K562 (cell line): ENCODE measurements around the gene CABP4. TPM values are rescaled to one million over a fixed set of nuclear protein-coding genes. Genes with fewer than 3 reads are reported as not detected.

Experiments used
- ASH1L ChIP-seq: fragments of 450-650 bp; IDR thresholded peaks from 2 replicates; pipeline ENCODE4 v1.6.1; 2018; ENCODE audit warnings: borderline replicate concordance, mild to moderate bottlenecking, low read depth; ENCODE audit not compliant: partially characterized antibody
- ATF1 ChIP-seq, 2 experiments: fragments of 450-650 bp in 1 of 2; IDR thresholded peaks; 2 replicates each; pipeline ENCODE4 v1.6.1; 2016; ENCODE audit warnings: missing compliant biosample characterization in 1 of 2, missing genetic modification characterization in 1 of 2
- CHD4 ChIP-seq: fragments of 200-600 bp; sonication (generic); IDR thresholded peaks from 3 replicates; pipeline ENCODE4 v1.6.1; 2012; ENCODE audit warnings: low read depth, mild to moderate bottlenecking, mixed read lengths, low read length, inconsistent platforms; ENCODE audit not compliant: insufficient read depth, insufficient replicate concordance, poor library complexity, severe bottlenecking
- EZH2 ChIP-seq: IDR thresholded peaks from 2 replicates; pipeline ENCODE4 v1.6.1; 2012; ENCODE audit warnings: low read depth, mild to moderate bottlenecking, inconsistent platforms, low read length, borderline replicate concordance
- FOXJ2 ChIP-seq: fragments of 200-800 bp; sonication (Bioruptor generic); IDR thresholded peaks from 2 replicates; pipeline ENCODE4 v1.6.1; 2016; ENCODE audit warnings: missing genetic modification characterization, missing compliant biosample characterization
- JUNB ChIP-seq: fragments of 450-650 bp; formaldehyde crosslinking; conservative IDR thresholded peaks from 2 replicates; pipeline ENCODE4 v1.4.0; 2020; ENCODE audit warnings: mild to moderate bottlenecking
- PTRF ChIP-seq: fragments of 450-650 bp; IDR thresholded peaks from 2 replicates; pipeline ENCODE4 v1.6.1; 2016; ENCODE audit warnings: mild to moderate bottlenecking, missing genetic modification characterization, missing compliant biosample characterization
- SPI1 ChIP-seq: IDR thresholded peaks from 2 replicates; pipeline ENCODE4 v1.6.1; 2011; ENCODE audit warnings: low read depth, low read length, control low read depth, borderline replicate concordance
- ZBTB12 ChIP-seq: fragments of 250-450 bp; sonication (Bioruptor Pico); IDR thresholded peaks from 2 replicates; pipeline ENCODE4 v1.4.0; 2020
- ZNF212 ChIP-seq: fragments of 450-650 bp; formaldehyde crosslinking; IDR thresholded peaks from 2 replicates; pipeline ENCODE4 v1.4.0; 2020; ENCODE audit warnings: mild to moderate bottlenecking
- ZNF217 ChIP-seq: sonication (generic); formaldehyde crosslinking; IDR thresholded peaks from 2 replicates; pipeline ENCODE4 v1.8.0; 2022; ENCODE audit warnings: mild to moderate bottlenecking, missing genetic modification reagents
- ZNF316 ChIP-seq: fragments of 450-650 bp; IDR thresholded peaks from 2 replicates; pipeline ENCODE4 v1.6.1; 2016
- ZNF354B ChIP-seq: fragments of 250-450 bp; sonication (Bioruptor Pico); IDR thresholded peaks from 2 replicates; pipeline ENCODE4 v1.4.0; 2020
- ZNF785 ChIP-seq: fragments of 250-450 bp; sonication (Bioruptor Pico); IDR thresholded peaks from 2 replicates; pipeline ENCODE4 v1.4.0; 2020; ENCODE audit warnings: mild to moderate bottlenecking
- polyA plus RNA-seq, 8 experiments: library from polyadenylated mRNA; depleted of rRNA in 4 of 8; stranded (reverse) in 5 of 8; unstranded in 3 of 8; fragments of >200 nt; fragmentation: Nextera tagmentation in 2 of 8; fragmentation: Illumina TruSeq in 1 of 8; extraction: Ambion mirVana in 2 of 8; extraction: Trizol in 1 of 8; gene quantifications; 2 replicates each; pipeline versions ENCODE4 v1.2.1 to v1.2.3, GENCODE V29; 2011 to 2014; ENCODE audit warnings: inconsistent platforms in 1 of 8, missing spikeins in 1 of 8
- total RNA-seq, 7 experiments: library from RNA; depleted of rRNA in 6 of 7; stranded (reverse); fragments of >200 nt in 6 of 7; fragmentation: Illumina TruSeq in 2 of 7; extraction: Trizol in 2 of 7; gene quantifications; 2 replicates each; pipeline versions ENCODE4 v1.2.1 to v1.2.3, GENCODE V29; 2011 to 2021; ENCODE audit warnings: low replicate concordance in 1 of 7
- TF ChIP-seq, protein P1 (sequence below): fragments of 250-450 bp; sonication (Bioruptor Pico); IDR thresholded peaks from 2 replicates; pipeline ENCODE4 v1.4.0; 2020
- TF ChIP-seq, protein P2 (sequence below): fragments of 450-650 bp; IDR thresholded peaks from 2 replicates; pipeline ENCODE4 v1.7.1; 2018; ENCODE audit warnings: mild to moderate bottlenecking, low read depth; ENCODE audit not compliant: partially characterized antibody

The CABP4 gene
- total and polyA plus RNA-seq, 9 of the 15 experiments (the other 6 are each of a cell fraction or from before 2014, with no cell fraction given) = 0.11 TPM; not detected in 8

- TF ChIP-seq, protein P1, sequence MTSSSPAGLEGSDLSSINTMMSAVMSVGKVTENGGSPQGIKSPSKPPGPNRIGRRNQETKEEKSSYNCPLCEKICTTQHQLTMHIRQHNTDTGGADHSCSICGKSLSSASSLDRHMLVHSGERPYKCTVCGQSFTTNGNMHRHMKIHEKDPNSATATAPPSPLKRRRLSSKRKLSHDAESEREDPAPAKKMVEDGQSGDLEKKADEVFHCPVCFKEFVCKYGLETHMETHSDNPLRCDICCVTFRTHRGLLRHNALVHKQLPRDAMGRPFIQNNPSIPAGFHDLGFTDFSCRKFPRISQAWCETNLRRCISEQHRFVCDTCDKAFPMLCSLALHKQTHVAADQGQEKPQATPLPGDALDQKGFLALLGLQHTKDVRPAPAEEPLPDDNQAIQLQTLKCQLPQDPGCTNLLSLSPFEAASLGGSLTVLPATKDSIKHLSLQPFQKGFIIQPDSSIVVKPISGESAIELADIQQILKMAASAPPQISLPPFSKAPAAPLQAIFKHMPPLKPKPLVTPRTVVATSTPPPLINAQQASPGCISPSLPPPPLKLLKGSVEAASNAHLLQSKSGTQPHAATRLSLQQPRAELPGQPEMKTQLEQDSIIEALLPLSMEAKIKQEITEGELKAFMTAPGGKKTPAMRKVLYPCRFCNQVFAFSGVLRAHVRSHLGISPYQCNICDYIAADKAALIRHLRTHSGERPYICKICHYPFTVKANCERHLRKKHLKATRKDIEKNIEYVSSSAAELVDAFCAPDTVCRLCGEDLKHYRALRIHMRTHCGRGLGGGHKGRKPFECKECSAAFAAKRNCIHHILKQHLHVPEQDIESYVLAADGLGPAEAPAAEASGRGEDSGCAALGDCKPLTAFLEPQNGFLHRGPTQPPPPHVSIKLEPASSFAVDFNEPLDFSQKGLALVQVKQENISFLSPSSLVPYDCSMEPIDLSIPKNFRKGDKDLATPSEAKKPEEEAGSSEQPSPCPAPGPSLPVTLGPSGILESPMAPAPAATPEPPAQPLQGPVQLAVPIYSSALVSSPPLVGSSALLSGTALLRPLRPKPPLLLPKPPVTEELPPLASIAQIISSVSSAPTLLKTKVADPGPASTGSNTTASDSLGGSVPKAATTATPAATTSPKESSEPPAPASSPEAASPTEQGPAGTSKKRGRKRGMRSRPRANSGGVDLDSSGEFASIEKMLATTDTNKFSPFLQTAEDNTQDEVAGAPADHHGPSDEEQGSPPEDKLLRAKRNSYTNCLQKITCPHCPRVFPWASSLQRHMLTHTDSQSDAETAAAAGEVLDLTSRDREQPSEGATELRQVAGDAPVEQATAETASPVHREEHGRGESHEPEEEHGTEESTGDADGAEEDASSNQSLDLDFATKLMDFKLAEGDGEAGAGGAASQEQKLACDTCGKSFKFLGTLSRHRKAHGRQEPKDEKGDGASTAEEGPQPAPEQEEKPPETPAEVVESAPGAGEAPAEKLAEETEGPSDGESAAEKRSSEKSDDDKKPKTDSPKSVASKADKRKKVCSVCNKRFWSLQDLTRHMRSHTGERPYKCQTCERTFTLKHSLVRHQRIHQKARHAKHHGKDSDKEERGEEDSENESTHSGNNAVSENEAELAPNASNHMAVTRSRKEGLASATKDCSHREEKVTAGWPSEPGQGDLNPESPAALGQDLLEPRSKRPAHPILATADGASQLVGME (CRISPR knock-in tag) = peak; percentile 37
- peak; percentile 74 for TF ChIP-seq JUNB
- peak; percentile 79 for TF ChIP-seq ZBTB12 (CRISPR knock-in tag)
- no peak for TF ChIP-seq ZNF785 (CRISPR knock-in tag)
- TF ChIP-seq ZNF212 (CRISPR knock-in tag) = 0 out of 2 replicates have a peak, but pooled peaks have one; percentile 45
- peak; percentile 72; the same call in 1 of the 2 replicates for TF ChIP-seq ATF1 (CRISPR knock-in tag; IDR thresholded peaks at IDR 0.05)
- peak; percentile 95 for TF ChIP-seq ATF1 (tag; IDR thresholded peaks at IDR 0.05)
- TF ChIP-seq, protein P2, sequence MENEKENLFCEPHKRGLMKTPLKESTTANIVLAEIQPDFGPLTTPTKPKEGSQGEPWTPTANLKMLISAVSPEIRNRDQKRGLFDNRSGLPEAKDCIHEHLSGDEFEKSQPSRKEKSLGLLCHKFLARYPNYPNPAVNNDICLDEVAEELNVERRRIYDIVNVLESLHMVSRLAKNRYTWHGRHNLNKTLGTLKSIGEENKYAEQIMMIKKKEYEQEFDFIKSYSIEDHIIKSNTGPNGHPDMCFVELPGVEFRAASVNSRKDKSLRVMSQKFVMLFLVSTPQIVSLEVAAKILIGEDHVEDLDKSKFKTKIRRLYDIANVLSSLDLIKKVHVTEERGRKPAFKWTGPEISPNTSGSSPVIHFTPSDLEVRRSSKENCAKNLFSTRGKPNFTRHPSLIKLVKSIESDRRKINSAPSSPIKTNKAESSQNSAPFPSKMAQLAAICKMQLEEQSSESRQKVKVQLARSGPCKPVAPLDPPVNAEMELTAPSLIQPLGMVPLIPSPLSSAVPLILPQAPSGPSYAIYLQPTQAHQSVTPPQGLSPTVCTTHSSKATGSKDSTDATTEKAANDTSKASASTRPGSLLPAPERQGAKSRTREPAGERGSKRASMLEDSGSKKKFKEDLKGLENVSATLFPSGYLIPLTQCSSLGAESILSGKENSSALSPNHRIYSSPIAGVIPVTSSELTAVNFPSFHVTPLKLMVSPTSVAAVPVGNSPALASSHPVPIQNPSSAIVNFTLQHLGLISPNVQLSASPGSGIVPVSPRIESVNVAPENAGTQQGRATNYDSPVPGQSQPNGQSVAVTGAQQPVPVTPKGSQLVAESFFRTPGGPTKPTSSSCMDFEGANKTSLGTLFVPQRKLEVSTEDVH = no peak
- no peak for TF ChIP-seq EZH2
- no peak for TF ChIP-seq SPI1
- no peak for TF ChIP-seq ZNF354B (CRISPR knock-in tag)
- TF ChIP-seq ASH1L = no peak
- TF ChIP-seq CHD4 = no peak
- TF ChIP-seq ZNF217 = no peak
- TF ChIP-seq PTRF (tag) = no peak
- peak; percentile 79 for TF ChIP-seq ZNF316
- no peak for TF ChIP-seq FOXJ2 (tag)
These were observed 8.7 kb downstream of the CABP4 start (continued) for GRCh38 chr11:67463680-67464410.
